Peyer's patch (tissue), 4 donors: ENCODE data around the gene HOXD12.

Experiments used
- POLR2A ChIP-seq, 2 donors: fragments of 450-650 bp; IDR thresholded peaks; one replicate each; pipeline ENCODE4 v1.5.1; 2017; ENCODE audit warnings: antibody characterized with exemption in 2 of 2, mild to moderate bottlenecking in 2 of 2, moderate library complexity in 2 of 2
- TF ChIP-seq, protein P1 (sequence below), 6 experiments: fragments of 450-650 bp in 4 of 6; fragments of 200-600 bp in 2 of 6; sonication (generic) in 1 of 6; IDR thresholded peaks; one replicate each; pipeline ENCODE4 v1.5.1; 2017 to 2019; ENCODE audit warnings: antibody characterized with exemption in 6 of 6, mild to moderate bottlenecking in 3 of 6, moderate library complexity in 1 of 6

DNA sequence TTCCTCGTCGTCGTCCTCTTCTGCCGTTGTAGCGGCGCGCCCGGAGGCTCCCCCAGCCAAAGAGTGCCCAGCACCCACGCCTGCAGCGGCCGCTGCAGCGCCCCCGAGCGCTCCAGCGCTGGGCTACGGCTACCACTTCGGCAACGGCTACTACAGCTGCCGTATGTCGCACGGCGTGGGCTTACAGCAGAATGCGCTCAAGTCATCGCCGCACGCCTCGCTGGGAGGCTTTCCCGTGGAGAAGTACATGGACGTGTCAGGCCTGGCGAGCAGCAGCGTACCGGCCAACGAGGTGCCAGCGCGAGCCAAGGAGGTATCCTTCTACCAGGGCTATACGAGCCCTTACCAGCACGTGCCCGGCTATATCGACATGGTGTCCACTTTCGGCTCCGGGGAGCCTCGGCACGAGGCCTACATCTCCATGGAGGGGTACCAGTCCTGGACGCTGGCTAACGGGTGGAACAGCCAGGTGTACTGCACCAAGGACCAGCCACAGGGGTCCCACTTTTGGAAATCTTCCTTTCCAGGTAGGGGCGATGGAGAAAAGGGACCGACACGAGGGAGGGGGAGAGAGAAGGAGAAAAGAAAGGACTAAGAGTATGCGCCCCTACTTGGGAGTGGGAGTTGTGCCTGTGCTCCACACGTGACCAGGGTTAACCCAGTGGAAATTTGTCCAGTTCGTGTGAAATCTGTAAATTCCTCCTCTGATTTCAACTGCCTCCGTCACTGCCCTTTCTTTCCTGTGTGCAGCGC is 6.3 kb upstream of the HOXD12 start:
- TF ChIP-seq, protein P1, sequence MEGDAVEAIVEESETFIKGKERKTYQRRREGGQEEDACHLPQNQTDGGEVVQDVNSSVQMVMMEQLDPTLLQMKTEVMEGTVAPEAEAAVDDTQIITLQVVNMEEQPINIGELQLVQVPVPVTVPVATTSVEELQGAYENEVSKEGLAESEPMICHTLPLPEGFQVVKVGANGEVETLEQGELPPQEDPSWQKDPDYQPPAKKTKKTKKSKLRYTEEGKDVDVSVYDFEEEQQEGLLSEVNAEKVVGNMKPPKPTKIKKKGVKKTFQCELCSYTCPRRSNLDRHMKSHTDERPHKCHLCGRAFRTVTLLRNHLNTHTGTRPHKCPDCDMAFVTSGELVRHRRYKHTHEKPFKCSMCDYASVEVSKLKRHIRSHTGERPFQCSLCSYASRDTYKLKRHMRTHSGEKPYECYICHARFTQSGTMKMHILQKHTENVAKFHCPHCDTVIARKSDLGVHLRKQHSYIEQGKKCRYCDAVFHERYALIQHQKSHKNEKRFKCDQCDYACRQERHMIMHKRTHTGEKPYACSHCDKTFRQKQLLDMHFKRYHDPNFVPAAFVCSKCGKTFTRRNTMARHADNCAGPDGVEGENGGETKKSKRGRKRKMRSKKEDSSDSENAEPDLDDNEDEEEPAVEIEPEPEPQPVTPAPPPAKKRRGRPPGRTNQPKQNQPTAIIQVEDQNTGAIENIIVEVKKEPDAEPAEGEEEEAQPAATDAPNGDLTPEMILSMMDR (IDR thresholded peaks at IDR 0.05), result no peak
- TF ChIP-seq POLR2A (IDR thresholded peaks at IDR 0.05), result no peak
